Mucosa of descending colon (tissue), 3 donors: ENCODE data around the gene PTPN18. TPM values are rescaled to one million over a fixed set of nuclear protein-coding genes. Genes with fewer than 3 reads are reported as not detected.

Source experiments
- ATAC-seq: fragments of 200-7000 bp; cut with Tn5 transposase; one replicate; pipeline ENCODE4 v1.9.1; 2020; ENCODE audit warnings: mild to moderate bottlenecking, moderate library complexity
- DNase-seq, 3 donors: peaks; one replicate each; pipeline ENCODE4 v3.0.0-alpha.2; 2020
- H3K36me3 ChIP-seq: fragments of 200-600 bp; one replicate; pipeline ENCODE4 v1.8.0; 2021; ENCODE audit warnings: low read depth, mild to moderate bottlenecking
- H3K4me1 ChIP-seq: fragments of 200-600 bp; one replicate; pipeline ENCODE4 v1.8.0; 2021; ENCODE audit warnings: low read depth, mild to moderate bottlenecking
- H3K4me3 ChIP-seq: fragments of 200-600 bp; one replicate; pipeline ENCODE4 v1.8.0; 2021; ENCODE audit warnings: mild to moderate bottlenecking
- H3K9me3 ChIP-seq: fragments of 200-600 bp; one replicate; pipeline ENCODE4 v1.8.0; 2021; ENCODE audit warnings: mild to moderate bottlenecking
- intact Hi-C, 2 donors: fragments of 100-400 bp; cut with DNase I in 1 of 2; cut with micrococcal nuclease in 1 of 2; formaldehyde crosslinking; loops; one replicate each; pipeline versions ENCODE4 v1.11.0 to v1.11.1; 2022; cut with DNase I, micrococcal nuclease
- total RNA-seq, 3 donors: library from RNA; stranded (reverse); fragmentation: NEBNext Ultra II Directional in 2 of 3; extraction: Animal tissue kit (Norgen Biotek cat#: 25700) in 2 of 3; gene quantifications; one replicate each; pipeline versions ENCODE4 v1.2.1 to v1.2.4, GENCODE V29; 2021 to 2023
- TF ChIP-seq, protein P1 (sequence below): fragments of 200-600 bp; IDR thresholded peaks from one replicate; pipeline ENCODE4 v1.8.0; 2022; ENCODE audit warnings: antibody characterized with exemption, mild to moderate bottlenecking
- donor health status: DM: no; HTN: no; CAD: no; lungs with moderate emphysema.
- donor health status: DM: no; HTN: no; CAD: no.
- donor health status: DM: no; HTN: yes; CAD: no.

PTPN18 gene
- total RNA-seq, 3 donors from 2014 or later: 115 to 197 (median 120) TPM

DNA sequence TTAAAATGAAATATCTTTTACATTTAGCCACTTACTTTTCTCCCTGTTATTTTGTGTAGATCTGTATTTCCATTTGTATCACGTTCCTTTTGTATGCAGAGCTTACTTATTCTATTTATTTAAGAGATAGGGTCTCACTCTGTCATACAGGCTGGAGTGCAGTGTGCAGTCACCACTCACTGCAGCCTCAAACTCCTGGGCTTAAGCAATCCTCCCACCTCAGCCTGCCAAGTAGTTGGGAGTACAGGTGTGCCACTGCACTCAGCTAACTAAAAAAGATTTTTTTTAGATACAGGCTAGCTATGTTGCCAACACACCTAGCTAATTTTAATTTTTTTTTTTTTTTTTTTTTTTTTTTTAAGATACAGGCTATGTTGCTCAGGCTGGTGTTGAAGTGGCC is 10.9 kb downstream of the PTPN18 start:
- TF ChIP-seq, protein P1, sequence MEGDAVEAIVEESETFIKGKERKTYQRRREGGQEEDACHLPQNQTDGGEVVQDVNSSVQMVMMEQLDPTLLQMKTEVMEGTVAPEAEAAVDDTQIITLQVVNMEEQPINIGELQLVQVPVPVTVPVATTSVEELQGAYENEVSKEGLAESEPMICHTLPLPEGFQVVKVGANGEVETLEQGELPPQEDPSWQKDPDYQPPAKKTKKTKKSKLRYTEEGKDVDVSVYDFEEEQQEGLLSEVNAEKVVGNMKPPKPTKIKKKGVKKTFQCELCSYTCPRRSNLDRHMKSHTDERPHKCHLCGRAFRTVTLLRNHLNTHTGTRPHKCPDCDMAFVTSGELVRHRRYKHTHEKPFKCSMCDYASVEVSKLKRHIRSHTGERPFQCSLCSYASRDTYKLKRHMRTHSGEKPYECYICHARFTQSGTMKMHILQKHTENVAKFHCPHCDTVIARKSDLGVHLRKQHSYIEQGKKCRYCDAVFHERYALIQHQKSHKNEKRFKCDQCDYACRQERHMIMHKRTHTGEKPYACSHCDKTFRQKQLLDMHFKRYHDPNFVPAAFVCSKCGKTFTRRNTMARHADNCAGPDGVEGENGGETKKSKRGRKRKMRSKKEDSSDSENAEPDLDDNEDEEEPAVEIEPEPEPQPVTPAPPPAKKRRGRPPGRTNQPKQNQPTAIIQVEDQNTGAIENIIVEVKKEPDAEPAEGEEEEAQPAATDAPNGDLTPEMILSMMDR: no peak
- no peaks in the 10 kb centered on the region for H3K9me3 ChIP-seq
- ATAC-seq (no peak), DNase-seq (no peak)
- intact Hi-C loops: no loop called here
- H3K4me3 ChIP-seq: no peak overlapping the region
- H3K36me3 ChIP-seq: no peaks in the 10 kb centered on the region
- H3K4me1 ChIP-seq: no peaks in the 10 kb centered on the region

DNA sequence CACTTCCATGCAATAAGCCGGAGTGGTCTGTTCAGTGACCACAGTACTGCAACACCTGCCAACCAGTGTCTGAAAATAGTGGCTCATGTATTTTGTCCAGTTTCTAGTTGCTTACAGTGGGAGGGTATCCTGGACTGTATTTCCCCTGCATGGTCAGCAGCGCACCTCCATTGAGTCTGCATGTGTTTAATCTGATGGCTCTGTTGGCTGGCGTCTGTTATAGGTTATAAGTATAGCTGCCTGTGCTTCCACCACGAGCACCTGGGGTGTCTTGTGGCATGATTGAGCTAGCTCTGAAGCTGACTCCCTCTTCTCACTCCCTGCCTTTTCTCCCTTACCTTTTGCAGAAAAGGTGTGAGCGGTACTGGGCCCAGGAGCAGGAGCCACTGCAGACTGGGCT is 12.9 kb downstream of the PTPN18 start:
- TF ChIP-seq, protein P1: no peak
- ATAC-seq (no peak), DNase-seq (no peak)
- intact Hi-C loops: no loop called here
- H3K4me1 ChIP-seq: no peaks in the 10 kb centered on the region
- H3K4me3 ChIP-seq: no peak overlapping the region
- H3K36me3 ChIP-seq: no peaks in the 10 kb centered on the region
- no peaks in the 10 kb centered on the region for H3K9me3 ChIP-seq

DNA sequence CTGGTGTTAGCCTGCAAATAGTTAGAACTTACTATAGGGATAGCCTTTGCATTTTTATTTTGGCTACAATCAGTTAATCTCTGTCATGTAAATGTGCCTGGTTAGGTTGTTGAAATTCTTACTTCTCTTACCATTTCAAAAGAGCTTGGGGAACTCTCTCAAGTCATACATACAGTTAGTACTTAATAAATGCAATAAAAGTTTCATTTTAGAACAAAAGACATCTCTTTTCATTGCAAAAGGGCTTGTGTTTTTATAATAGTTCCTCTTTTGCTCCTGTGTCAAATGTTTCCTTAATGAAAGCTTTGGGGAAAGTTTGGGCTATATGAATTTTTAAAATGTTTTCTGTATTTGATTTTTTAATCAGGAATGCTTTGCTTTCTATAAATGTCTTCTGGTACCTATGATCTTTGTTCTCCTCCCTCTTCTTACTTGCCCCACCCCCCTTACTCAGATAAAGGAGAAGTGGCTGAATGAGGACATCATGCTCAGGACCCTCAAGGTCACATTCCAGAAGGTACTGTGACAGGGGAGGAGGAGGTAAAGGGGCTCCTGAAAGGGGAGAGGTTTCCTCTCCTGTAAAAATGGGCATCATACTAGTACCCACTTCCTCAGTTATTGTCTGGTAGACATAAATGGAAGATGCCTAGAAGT is 13.6 kb downstream of the PTPN18 start:
- DNase-seq (no peak), ATAC-seq (no peak)
- no peak overlapping the region for H3K4me3 ChIP-seq
- no peaks in the 10 kb centered on the region for H3K4me1 ChIP-seq
- intact Hi-C loops: no loop called here
- no peaks in the 10 kb centered on the region for H3K9me3 ChIP-seq
- TF ChIP-seq, protein P1: no peak
- no peaks in the 10 kb centered on the region for H3K36me3 ChIP-seq

DNA sequence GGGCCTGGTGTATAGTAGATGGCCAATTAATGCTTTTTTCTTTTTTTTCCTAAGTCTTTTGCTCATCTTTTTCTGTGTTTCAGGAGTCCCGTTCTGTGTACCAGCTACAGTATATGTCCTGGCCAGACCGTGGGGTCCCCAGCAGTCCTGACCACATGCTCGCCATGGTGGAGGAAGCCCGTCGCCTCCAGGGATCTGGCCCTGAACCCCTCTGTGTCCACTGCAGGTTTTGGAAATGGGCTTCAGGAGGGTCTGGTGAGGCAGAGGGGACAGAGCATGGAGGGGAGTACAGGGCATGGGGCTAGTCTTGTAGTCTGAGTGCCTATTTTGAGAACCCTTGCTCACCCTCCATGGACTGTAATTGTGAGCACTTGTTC is 14.1 kb downstream of the PTPN18 start:
- Histone ChIP-seq H3K9me3 (no peaks in the 10 kb centered on the region), H3K4me3 (no peak overlapping the region), H3K36me3 (no peaks in the 10 kb centered on the region), H3K4me1 (no peaks in the 10 kb centered on the region)
- ATAC-seq (no peak), DNase-seq (no peak)
- TF ChIP-seq, protein P1: no peak
- intact Hi-C loops: no loop called here

DNA sequence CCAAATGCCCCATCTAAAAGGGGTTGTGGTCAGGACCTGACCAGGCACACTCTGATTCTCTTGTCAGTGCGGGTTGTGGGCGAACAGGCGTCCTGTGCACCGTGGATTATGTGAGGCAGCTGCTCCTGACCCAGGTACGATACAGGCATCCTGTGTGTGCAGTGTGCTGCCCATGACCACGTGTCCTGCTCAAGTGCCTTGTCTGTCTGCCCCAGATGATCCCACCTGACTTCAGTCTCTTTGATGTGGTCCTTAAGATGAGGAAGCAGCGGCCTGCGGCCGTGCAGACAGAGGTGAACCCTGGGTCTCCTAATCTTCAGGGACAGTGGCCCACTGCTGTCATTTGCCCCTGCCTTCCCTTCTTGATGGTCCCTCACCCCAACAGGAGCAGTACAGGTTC is 14.6 kb downstream of the PTPN18 start:
- DNase-seq: no peak
- intact Hi-C loops: no loop called here

More for the DNA sequence above, 14.6 kb downstream of the PTPN18 start:
- Histone ChIP-seq H3K4me1 (no peaks in the 10 kb centered on the region), H3K4me3 (no peak overlapping the region), H3K36me3 (no peaks in the 10 kb centered on the region), H3K9me3 (no peaks in the 10 kb centered on the region)
- no peak for ATAC-seq
- TF ChIP-seq, protein P1: no peak
